ENCODE data around the gene SLC22A31.
"Not testable (repeated sequence)": the region's sequence is repeated elsewhere in the genome, so short reads cannot be mapped to it uniquely, and the experiment has no call there.

Gene SLC22A31

DNA sequence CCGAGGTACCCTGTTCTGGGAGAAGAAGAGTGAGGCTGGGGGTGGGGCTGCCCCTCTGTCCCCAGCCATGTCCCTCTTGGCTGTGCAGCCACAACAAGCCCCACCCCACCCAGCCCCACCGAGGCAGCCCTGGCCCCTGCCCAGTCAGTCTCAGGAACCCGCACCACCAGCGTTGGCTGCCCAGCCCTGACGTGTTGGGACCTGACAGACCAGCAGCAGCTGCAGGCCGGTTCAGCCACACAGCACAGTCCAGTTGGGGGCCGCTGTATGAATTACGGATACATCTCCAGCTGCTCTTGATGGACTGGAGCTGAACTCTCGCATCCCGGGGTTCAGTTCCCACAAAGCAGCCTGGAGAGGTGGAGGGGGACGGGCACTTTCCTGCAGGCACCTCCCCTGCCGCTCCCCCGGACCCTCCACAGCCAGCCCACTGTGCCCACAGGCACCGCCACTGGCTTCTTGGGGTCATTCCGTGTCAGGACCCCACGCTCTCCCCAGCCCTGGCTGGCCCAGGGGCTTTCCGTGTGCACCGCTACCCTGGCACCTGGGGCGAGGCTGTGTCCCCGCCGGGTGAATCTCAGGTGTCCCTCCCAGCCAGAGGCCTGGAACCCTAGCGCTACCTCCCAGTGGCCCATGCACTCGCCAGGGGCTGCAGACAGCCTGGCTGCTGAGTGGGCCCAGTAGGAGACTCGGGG lies 21.7 kb downstream of the SLC22A31 start:
- FAIRE-seq = no peak

GRCh38 chr16:89177501-89177900 lies 22.8 kb downstream of the SLC22A31 start:
- FAIRE-seq = no peak

- FAIRE-seq = no peak
Observed at GRCh38 chr16:89176717-89177116, 23.6 kb downstream of the SLC22A31 start.

DNA sequence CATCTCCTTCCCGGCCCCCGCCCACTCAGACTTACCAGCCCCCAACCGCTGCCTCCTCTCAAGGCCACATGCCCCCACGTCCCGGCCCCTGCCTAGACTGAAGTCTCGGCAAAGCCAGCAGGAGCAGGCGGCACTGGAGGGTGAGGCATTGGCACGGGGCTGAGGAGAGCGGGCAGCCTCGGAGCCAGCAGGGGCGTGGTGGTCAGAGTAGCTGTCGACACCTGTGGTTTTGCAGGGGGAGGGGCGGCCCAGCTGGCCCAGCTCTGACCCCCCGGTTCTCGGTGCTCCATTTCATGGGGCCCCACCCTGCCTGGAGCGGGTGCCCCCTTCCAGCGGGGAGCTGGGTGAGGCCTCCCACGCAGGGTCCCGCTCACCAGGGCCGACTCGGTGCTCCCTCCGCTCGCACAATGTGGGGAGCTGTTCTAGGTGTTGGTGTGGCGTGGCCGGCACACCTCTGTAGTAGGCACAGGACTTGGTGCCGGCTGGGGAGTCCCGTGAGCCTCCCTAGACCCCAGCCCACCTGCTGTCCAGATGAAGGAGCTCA lies 24.1 kb downstream of the SLC22A31 start:
- FAIRE-seq = no peak

DNA sequence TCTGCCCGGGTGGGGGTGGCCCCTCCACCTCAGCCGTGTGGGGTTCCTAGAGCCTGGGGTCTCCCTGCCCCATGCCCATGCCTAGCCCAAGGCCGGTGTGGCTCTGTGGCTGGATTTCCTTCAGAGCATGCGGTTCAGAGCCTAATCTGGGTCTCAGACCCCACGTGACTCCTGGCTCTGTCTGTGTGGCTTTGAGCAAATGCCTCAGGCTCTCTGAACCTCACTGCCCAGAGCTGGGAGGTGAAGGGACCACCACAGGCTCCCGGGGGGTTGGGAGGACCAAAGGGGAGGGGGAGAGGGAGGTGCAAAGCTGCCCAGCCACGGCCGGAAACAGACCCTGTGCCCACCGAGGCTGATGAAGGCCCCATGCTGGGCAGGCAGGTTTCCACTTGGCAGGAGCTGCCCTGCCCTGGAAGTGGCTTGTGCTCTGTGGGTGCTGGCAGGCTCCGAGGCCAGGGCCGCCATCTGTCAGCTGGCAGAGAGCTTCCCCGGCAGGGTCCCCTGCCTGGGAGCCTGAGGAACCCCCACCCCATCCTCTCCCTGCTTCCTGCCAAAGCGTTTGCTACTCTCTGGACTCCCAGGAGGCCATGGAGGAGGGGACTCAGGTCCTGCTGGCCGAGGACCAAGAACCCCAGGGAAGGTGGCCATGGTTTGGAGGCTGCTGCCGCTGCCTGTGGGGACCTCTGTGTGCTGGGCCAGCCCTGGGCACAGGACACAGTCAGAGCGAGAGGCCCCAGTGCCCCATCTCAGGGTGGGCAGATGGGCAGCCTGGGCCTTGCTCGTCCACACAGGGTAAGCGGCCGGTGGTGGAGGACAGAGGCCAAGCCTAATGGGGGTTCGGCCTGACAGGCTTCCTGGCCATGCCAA lies 24.8 kb downstream of the SLC22A31 start:
- FAIRE-seq = no peak

- no peak for FAIRE-seq
Observed at GRCh38 chr16:89174877-89175276, 25.5 kb downstream of the SLC22A31 start.

DNA sequence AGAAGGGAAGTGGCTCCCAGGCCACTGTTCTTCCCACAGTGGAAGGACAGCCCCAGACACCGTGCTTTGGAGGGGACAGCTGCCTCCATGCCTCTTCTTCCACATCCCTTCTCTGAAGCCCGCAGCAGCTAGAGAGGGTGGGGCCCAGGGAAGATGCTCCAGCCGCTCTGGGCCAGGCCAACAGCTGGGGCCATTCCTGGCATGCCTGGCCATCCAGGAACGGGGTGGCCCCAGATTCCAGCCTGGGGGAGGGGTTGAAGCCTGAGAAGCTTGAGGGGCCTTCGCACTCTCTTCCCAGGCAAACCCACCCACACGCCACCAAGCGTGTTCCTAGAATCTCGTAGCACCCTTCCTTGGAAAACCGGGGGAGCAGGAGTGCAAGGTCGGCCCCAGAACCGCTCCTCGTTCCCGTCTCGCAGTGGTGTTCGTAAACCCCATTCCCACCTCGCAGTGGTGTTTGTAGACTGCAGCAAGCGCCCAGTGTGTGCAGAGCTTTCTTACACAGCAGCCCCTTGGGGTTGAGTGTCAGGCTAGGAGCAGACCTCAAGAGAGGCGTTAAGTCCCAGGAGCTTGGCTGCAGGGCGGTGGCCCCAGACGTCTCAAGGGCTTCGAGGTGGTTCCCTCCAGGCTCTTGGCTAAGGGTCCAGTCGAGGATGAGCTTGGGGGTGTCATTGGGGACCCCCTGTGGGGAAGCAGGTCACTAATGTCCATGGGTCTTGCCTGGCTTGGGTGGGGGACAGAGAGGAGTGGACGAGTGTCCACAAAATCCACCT lies 26.1 kb downstream of the SLC22A31 start:
- no peak for FAIRE-seq

DNA sequence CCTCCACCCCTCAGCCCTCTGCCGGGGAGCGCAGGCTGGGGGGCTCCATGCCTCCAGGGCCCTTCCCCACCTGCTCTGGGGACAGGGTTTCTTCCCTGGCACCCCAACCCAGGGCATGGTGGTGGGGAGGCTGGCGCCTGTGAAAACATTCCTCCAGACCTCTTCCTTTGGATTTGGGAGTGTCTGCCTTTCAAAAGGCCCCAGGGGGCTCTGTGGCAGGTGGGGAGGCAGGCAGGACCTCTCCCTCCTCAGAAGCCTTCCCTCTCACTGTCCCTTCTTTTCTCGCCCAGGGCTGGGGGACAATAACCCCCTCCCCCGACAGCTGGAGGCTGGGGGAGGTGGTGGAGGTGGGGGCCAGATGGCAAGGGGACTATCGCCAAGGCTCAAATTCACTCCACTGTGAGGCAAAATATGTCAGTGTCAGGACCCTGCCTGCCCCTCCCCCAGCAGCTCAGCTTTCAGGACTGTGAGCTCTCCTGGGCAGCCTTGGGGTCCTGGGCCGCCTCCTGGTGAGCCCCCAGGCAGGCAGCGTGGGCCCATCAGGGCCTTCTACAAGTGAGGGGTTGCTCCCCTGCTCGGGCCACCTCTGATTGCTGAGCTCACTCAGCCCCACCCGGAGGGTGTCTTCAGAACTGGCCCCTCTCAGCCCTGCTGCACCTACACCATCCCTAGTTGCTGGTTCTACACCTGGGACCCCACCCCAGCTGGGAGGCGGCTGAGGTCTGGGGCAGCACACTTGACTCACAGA lies 27.0 kb downstream of the SLC22A31 start:
- no peak for FAIRE-seq

- FAIRE-seq = no peak
Observed at GRCh38 chr16:89172528-89173173, 27.7 kb downstream of the SLC22A31 start.

DNA sequence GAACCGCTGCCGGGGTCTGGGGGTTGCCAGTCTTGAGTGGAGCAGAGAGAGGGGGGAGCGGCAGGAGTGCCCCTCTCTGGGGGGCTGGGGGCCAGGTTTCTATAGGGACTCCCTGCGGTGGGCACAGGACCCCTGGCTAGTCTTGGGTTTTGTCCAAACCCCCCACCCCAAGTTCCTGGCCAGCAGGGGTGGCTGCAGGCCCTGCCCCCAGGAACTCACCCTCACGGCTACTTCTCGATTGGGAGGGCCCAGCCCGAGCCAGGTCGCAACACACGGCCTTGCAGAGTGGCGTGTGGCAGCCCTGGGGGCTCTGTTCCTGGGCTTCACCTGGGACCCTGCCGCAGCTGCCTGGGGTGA lies 28.2 kb downstream of the SLC22A31 start:
- no peak for FAIRE-seq

DNA sequence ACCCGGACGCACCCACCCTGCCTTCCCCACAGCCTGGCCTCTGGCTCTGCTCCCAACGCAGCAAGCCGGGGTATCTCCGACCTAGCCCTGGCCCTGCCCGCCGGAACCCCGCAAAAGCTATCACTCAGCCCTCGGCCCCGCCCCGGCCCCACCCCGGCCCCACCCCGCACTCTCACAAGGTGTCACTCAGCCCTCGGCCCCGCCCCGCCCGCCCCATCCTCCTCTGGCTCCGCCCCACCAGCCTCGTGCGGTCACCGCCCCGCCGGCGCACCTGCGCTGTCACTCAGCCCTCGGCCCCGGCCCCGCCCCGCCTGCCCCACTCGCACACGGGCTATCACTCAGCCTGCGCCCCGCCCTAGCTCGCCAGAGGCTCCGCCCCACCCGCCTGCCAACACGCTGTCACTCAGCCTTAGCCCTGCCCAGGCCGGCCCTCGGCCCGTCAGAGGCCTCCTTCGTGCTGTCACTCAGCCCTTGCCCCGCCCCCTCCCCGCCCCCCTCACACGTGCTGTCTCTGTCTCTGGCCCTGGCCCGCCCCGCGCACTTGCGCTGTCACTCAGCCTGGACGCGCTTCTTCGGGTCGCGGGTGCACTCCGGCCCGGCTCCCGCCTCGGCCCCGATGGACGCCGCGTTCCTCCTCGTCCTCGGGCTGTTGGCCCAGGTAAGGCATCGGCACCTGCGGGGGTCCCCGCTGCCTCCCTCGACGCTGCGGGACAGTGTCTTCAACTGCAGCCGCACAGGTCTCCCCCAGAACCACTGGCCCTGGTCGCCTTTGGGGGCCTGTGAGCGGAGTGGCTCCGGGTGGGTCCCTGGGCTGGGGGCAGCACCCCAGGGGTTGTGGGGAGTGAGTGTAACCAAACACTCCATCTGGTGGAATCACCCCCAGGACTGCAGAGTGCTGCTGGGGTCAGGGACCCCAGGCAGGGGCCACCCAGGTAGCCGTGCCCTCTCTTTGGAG lies 28.8 kb downstream of the SLC22A31 start, which contains the start of gene CDH15:
CDH15 (plus strand) TSS at position 533 of the 955 bp plus-strand sequence; CDS start at position 617, 84 bp downstream.
- no peak for FAIRE-seq

DNA sequence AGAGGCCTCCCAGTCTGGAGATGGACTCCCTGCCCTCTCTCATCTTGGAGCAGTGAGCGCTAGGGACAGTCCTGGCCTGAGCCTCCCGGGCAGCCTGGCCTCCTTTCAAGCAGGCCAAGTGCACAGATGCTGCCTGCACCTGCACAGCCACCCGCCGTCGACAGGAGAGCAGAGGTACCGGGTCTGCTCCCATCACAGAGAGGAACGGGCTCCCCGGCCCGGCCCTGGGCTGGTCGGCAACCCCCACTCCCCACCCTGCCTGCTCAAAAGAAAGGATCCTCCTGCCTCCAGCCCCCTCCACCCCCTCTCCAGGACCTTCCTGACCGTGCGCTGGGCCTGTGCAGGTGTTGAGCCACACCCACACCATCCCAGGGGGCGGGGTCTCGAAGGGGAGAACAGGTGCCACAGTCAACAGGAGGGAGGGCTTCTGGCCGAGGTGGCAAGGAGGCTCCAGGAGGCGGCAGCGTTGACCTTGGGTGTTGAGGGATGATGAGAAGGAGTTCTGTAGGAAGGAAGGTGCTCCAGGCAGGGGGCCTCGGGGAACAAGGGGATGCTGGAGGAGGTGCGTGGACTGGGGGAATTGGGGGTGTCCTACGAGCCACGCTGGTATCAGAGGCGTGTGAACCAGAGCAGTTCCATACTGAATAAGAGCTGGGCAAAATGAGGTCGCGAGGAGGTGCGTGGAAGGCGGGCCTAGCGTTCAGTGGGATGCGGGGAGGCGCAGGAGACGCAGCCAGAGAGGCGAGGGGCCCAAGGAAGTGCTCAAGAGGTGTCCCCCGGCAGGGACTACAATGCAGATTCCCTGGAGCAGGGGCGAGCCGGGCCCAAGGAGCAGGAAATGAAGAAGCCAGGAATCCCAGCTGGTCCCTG lies 29.8 kb downstream of the SLC22A31 start:
- FAIRE-seq = no peak

- FAIRE-seq = no peak
Observed at GRCh38 chr16:89169778-89170177, 30.6 kb downstream of the SLC22A31 start.

GRCh38 chr16:89168381-89169189 lies 31.8 kb downstream of the SLC22A31 start:
- FAIRE-seq = no peak

DNA sequence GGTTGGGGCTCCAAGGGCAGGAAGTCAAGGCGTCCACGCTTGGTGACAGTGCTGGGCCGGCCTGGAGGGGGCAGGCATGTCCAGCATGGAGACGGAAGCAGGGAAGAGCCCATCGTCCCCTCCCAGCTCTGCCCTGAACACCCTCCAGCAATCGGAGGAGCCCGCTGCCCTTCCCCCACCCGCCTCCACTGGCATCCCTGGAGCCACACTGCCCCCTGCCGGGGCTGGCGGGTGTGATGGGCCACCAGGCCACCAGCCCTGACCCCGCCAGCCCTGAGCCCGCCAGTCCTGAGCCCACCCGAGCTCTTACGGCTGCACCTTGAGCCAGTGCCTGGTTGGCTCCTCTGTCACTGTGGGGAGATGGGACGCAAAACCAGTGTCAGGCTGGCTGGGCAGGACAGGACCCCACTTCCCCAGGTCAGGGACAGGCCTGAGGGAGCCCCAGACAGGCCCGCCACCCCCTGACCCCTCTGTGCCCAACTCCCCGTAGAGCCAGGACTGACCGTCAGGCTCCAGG lies 32.9 kb downstream of the SLC22A31 start:
- no peak for FAIRE-seq

GRCh38 chr16:89166696-89167424 lies 33.5 kb downstream of the SLC22A31 start:
- FAIRE-seq = no peak

DNA sequence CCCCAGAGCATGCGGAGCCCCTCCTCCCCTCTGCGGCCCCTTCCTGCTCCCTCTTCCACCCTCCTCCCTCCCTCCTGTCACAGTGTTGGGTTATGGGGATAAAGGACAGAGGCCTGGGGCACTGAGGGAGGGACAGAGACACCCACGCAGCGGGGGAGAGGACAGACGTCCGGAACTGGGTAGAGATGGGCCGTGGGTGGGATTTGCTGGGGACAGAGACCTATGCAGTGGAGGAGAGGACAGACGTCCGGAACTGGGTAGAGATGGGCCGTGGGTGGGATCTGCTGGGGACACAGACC lies 34.7 kb downstream of the SLC22A31 start:
- FAIRE-seq = not testable (repeated sequence)
